PC-9 (cell line): ENCODE results near the gene MAP4. TPM values are rescaled to one million over a fixed set of nuclear protein-coding genes. Genes with fewer than 3 reads are reported as not detected.

Source experiments
- BruUV-seq: library from RNA; stranded (reverse); fragments of 400-500 nt; replicated peaks from 2 replicates; lab custom pipeline; 2021; lab: Mats Ljungman, UMichigan
- CTCF ChIA-PET: fragments of 300-600 bp; sonication (Branson Sonifier 250); formaldehyde crosslinking; loops from one replicate; lab custom pipeline; 2022; ENCODE audit warnings: antibody characterized with exemption; lab: Charles Lee
- POLR2A ChIA-PET: fragments of 300-600 bp; sonication (Branson Sonifier 250); formaldehyde crosslinking; loops from one replicate; lab custom pipeline; 2022; ENCODE audit warnings: antibody characterized with exemption; ENCODE audit not compliant: unreplicated experiment; lab: Charles Lee
- DNase-seq, 2 experiments: peaks; one replicate each; pipeline versions ENCODE4 v3.0.0 to v3.0.0-alpha.2; 2015 to 2022; ENCODE audit warnings: mixed read lengths in 1 of 2
- H2AFZ ChIP-seq: fragments of 200-600 bp; sonication (generic); 2 replicates; pipeline ENCODE4 v1.8.1; 2017; ENCODE audit warnings: antibody characterized with exemption
- H3F3A ChIP-seq: fragments of 200-600 bp; sonication (generic); 2 replicates; pipeline ENCODE4 v1.8.1; 2017; ENCODE audit warnings: antibody characterized with exemption, mild to moderate bottlenecking, low read depth; ENCODE audit not compliant: insufficient read depth
- H3K27ac ChIP-seq: fragments of 200-600 bp; sonication (generic); 2 replicates; pipeline ENCODE4 v1.6.1; 2016; ENCODE audit warnings: mixed run types
- H3K27me3 ChIP-seq: fragments of 200-600 bp; sonication (generic); 2 replicates; pipeline ENCODE4 v1.6.1; 2016; ENCODE audit warnings: low read depth, mixed run types; ENCODE audit not compliant: insufficient read depth
- H3K36me3 ChIP-seq: fragments of 200-600 bp; sonication (generic); 2 replicates; pipeline ENCODE4 v1.6.1; 2016; ENCODE audit warnings: low read depth, mixed run types
- H3K4me1 ChIP-seq: fragments of 200-600 bp; sonication (generic); replicated peaks from 2 replicates; pipeline ENCODE4 v1.6.1; 2016; ENCODE audit warnings: mixed run types; ENCODE audit not compliant: insufficient read depth
- H3K4me2 ChIP-seq: fragments of 200-600 bp; sonication (generic); 2 replicates; pipeline ENCODE4 v1.6.1; 2017; ENCODE audit warnings: mixed run types
- H3K4me3 ChIP-seq: fragments of 200-600 bp; sonication (generic); 2 replicates; pipeline ENCODE4 v1.6.1; 2016; ENCODE audit warnings: mixed run types
- H3K79me2 ChIP-seq: fragments of 200-600 bp; sonication (generic); 2 replicates; pipeline ENCODE4 v1.6.1; 2017; ENCODE audit warnings: low read depth, mixed run types
- H3K9me2 ChIP-seq: fragments of 200-600 bp; sonication (generic); 2 replicates; pipeline ENCODE4 v1.8.1; 2017; ENCODE audit warnings: mild to moderate bottlenecking; ENCODE audit not compliant: insufficient read depth
- H3K9me3 ChIP-seq: fragments of 200-600 bp; sonication (generic); 2 replicates; pipeline ENCODE4 v1.8.1; 2016; ENCODE audit warnings: low read depth; ENCODE audit not compliant: insufficient read depth
- H4K20me1 ChIP-seq: fragments of 200-600 bp; sonication (generic); 2 replicates; pipeline ENCODE4 v1.8.1; 2017; ENCODE audit not compliant: insufficient read depth
- CTCF ChIP-seq: fragments of 200-600 bp; sonication (generic); conservative IDR thresholded peaks from 2 replicates; pipeline ENCODE4 v1.6.1; 2017; ENCODE audit warnings: mixed run types, antibody characterized with exemption, mild to moderate bottlenecking, moderate library complexity
- EZH2 ChIP-seq: fragments of 200-600 bp; sonication (generic); IDR thresholded peaks from 2 replicates; pipeline ENCODE4 v1.8.0; 2017; ENCODE audit warnings: antibody characterized with exemption, low read depth
- intact Hi-C: fragments of 100-400 bp; cut with micrococcal nuclease; formaldehyde crosslinking; loops from one replicate; pipeline ENCODE4 v1.10.0; 2022; ENCODE audit not compliant: unreplicated experiment
- total RNA-seq: library from RNA; stranded (reverse); gene quantifications from 2 replicates; pipeline ENCODE4 v1.2.3, GENCODE V29; 2021

Gene MAP4
- total RNA-seq, 1 experiment from 2014 or later: 187 TPM

GRCh38 chr3:47910233-47910632, 106.0 kb downstream of the MAP4 start:
- Histone ChIP-seq H3K27ac (no peak overlapping the region), H2AFZ (no peak overlapping the region), H3K9me2 (no peaks in the 10 kb centered on the region; the same call in 1 of the 2 replicates), H3K9me3 (no peaks in the 10 kb centered on the region), H4K20me1 (no peaks in the 10 kb centered on the region), H3K36me3 (no peaks in the 10 kb centered on the region), H3F3A (peaks cover 20% of the 10 kb centered on the region; the same call in 1 of the 2 replicates), H3K4me2 (no peak overlapping the region), H3K27me3 (no peaks in the 10 kb centered on the region), H3K4me3 (no peak overlapping the region), H3K4me1 (peaks cover 20% of the 10 kb centered on the region), H3K79me2 (no peaks in the 10 kb centered on the region)
- no TSS peak for BruUV-seq
- intact Hi-C loops: no loop called here
- ChIA-PET CTCF (no interaction called here), POLR2A (no interaction called here)
- no peak for DNase-seq
- TF ChIP-seq CTCF (no peak), EZH2 (no peak)

GRCh38 chr3:47909607-47910006, 106.6 kb downstream of the MAP4 start:
- no peaks in the 10 kb centered on the region for H3K36me3 ChIP-seq
- H3K9me3 ChIP-seq: no peaks in the 10 kb centered on the region
- no peak for TF ChIP-seq CTCF
- no peak for TF ChIP-seq EZH2
- no peak overlapping the region for H3K4me2 ChIP-seq
- H3K27me3 ChIP-seq: no peaks in the 10 kb centered on the region
- H3K4me1 ChIP-seq: peaks cover 20% of the 10 kb centered on the region
- no peak overlapping the region for H3K4me3 ChIP-seq
- no peak for DNase-seq
- ChIA-PET POLR2A (no interaction called here), CTCF (no interaction called here)
- H3K79me2 ChIP-seq: no peaks in the 10 kb centered on the region
- H4K20me1 ChIP-seq: no peaks in the 10 kb centered on the region
- peaks cover 20% of the 10 kb centered on the region; the same call in 1 of the 2 replicates for H3F3A ChIP-seq
- no peaks in the 10 kb centered on the region; the same call in 1 of the 2 replicates for H3K9me2 ChIP-seq
- no peak overlapping the region for H2AFZ ChIP-seq
- intact Hi-C loops: no loop called here
- no peak overlapping the region for H3K27ac ChIP-seq
- BruUV-seq: no TSS peak

- peaks cover 20% of the 10 kb centered on the region for H3K4me1 ChIP-seq
- H4K20me1 ChIP-seq: no peaks in the 10 kb centered on the region
- H3K9me2 ChIP-seq: no peaks in the 10 kb centered on the region; the same call in 1 of the 2 replicates
- no TSS peak for BruUV-seq
- H3F3A ChIP-seq: peaks cover 20% of the 10 kb centered on the region; the same call in 1 of the 2 replicates
- no peak overlapping the region for H2AFZ ChIP-seq
- DNase-seq: no peak
- ChIA-PET POLR2A (interaction anchor here (0.6 kb wide), 1 partner anchor 65 kb away, joined by 3 read pairs; no protein-coding TSS in a partner anchor), CTCF (no interaction called here)
- no peak overlapping the region for H3K27ac ChIP-seq
- H3K4me2 ChIP-seq: no peak overlapping the region
- H3K79me2 ChIP-seq: no peaks in the 10 kb centered on the region
- no peaks in the 10 kb centered on the region for H3K27me3 ChIP-seq
- intact Hi-C loops: no loop called here
- H3K4me3 ChIP-seq: no peak overlapping the region
- TF ChIP-seq CTCF: no peak
- no peak for TF ChIP-seq EZH2
- no peaks in the 10 kb centered on the region for H3K36me3 ChIP-seq
- H3K9me3 ChIP-seq: no peaks in the 10 kb centered on the region
These were observed 107.5 kb downstream of the MAP4 start for GRCh38 chr3:47908744-47909143.
